NOMO-1 treated with dmso at 0.1 percent for 144 hours (cell line): ENCODE data around the gene KBTBD13.
"Not testable (repeated sequence)": the region's sequence is repeated elsewhere in the genome, so short reads cannot be mapped to it uniquely, and the experiment has no call there.

ENCODE experiments used
- DNase-seq: peaks from one replicate; lab custom pipeline; 2025; ENCODE audit not compliant: unreplicated experiment; lab: John Stamatoyannopoulos, UW

KBTBD13 gene

GRCh38 chr15:65087873-65088642, 11.5 kb downstream of the KBTBD13 start:
- DNase-seq = no peak

GRCh38 chr15:65088643-65089021, 12.1 kb downstream of the KBTBD13 start:
- DNase-seq = no peak

- DNase-seq = no peak
Measured at GRCh38 chr15:65089206-65089824, 12.8 kb downstream of the KBTBD13 start.

- DNase-seq = no peak
Measured at GRCh38 chr15:65091946-65092770, 15.6 kb downstream of the KBTBD13 start.

- no peak for DNase-seq
Measured at GRCh38 chr15:65092911-65093792, 16.6 kb downstream of the KBTBD13 start.

- DNase-seq = not testable (repeated sequence)
Measured at GRCh38 chr15:65093793-65094170, 17.2 kb downstream of the KBTBD13 start.

- no peak for DNase-seq
Measured at GRCh38 chr15:65094294-65094995, 17.9 kb downstream of the KBTBD13 start.

- DNase-seq = no peak
Measured at GRCh38 chr15:65095011-65095746, 18.6 kb downstream of the KBTBD13 start.

- DNase-seq = no peak
Measured at GRCh38 chr15:65095747-65096104, 19.2 kb downstream of the KBTBD13 start.

GRCh38 chr15:65096481-65097385, 20.2 kb downstream of the KBTBD13 start:
- no peak for DNase-seq

GRCh38 chr15:65097651-65098263, 21.2 kb downstream of the KBTBD13 start:
- DNase-seq = no peak

GRCh38 chr15:65099336-65099735, 22.8 kb downstream of the KBTBD13 start:
- DNase-seq = no peak

- DNase-seq = not testable (repeated sequence)
Measured at GRCh38 chr15:65099801-65100200, 23.3 kb downstream of the KBTBD13 start.

- DNase-seq = no peak
Measured at GRCh38 chr15:65100442-65100841, 23.9 kb downstream of the KBTBD13 start.

- DNase-seq = peak; percentile 25
Measured at GRCh38 chr15:65101411-65101890, 24.9 kb downstream of the KBTBD13 start.

GRCh38 chr15:65101891-65102708, 25.6 kb downstream of the KBTBD13 start:
- no peak for DNase-seq

- DNase-seq = no peak
Measured at GRCh38 chr15:65102912-65103311, 26.4 kb downstream of the KBTBD13 start.
